Liver (tissue), 5 donors: ENCODE data around the gene FOCAD. TPM values are rescaled to one million over a fixed set of nuclear protein-coding genes. Genes with fewer than 3 reads are reported as not detected.

Experiments
- polyA plus RNA-seq, 2 donors: library from polyadenylated mRNA; stranded (reverse) in 1 of 2; unstranded in 1 of 2; fragments of 200-250 nt in 1 of 2; fragments of >200 nt in 1 of 2; fragmentation: Nextera tagmentation in 1 of 2; extraction: Ambion mirVana in 1 of 2; gene quantifications; one replicate each; pipeline versions ENCODE4 v1.2.1 to v1.2.3, GENCODE V29; 2013 to 2015
- small RNA-seq: library from RNA; depleted of rRNA; stranded (forward); fragments of <200 nt; gene quantifications from one replicate; pipeline ENCODE3, GENCODE V24; 2014
- total RNA-seq, 2 donors: library from RNA; depleted of rRNA; stranded (reverse); fragments of >200 nt; gene quantifications; one replicate each; pipeline ENCODE4 v1.2.3, GENCODE V29; 2014
- donor health status: healthy.
- donor health status: healthy.
- donor health status: healthy.

Gene FOCAD
- total and polyA plus RNA-seq, 4 donors: 3.2 to 21.0 (median 10.3) TPM

Small RNA genes lying within 50 kb of the gene (small RNA-seq; reads per million reads assigned to genes)
- 0.22 reads per million, percentile 7 among the genes with 10 or more reads in this experiment for gene MIR491
- gene SNORA30B: not detected

Other genes starting within 250 kb of the FOCAD start
- 10 to 100 TPM in 1 of 2 donors, 1 to 10 TPM in 1; 1.8 to 25.5 TPM for gene MLLT3, start 61.8 kb upstream of the FOCAD start, total RNA-seq
- gene MLLT3, start 61.8 kb upstream of the FOCAD start, polyA plus RNA-seq: under 1 TPM; 0.79 to 0.80 TPM